Limb (tissue), 2 donors: ENCODE results near the gene COPG2.

Source experiments
- DNase-seq, 2 donors: peaks; one replicate each; pipeline ENCODE4 v3.0.0-alpha.2; 2016; ENCODE audit errors: extremely low spot score in 2 of 2

The COPG2 gene

GRCh38 chr7:130476297-130477150, 192.0 kb downstream of the COPG2 start:
- DNase-seq, result no peak

- no peak for DNase-seq
Measured at GRCh38 chr7:130475776-130476175, 192.8 kb downstream of the COPG2 start.

GRCh38 chr7:130473876-130474275, 194.7 kb downstream of the COPG2 start:
- no peak for DNase-seq

- no peak for DNase-seq
Measured at GRCh38 chr7:130473289-130473688, 195.3 kb downstream of the COPG2 start.

GRCh38 chr7:130471974-130472373, 196.6 kb downstream of the COPG2 start:
- no peak for DNase-seq

- DNase-seq, result no peak
Measured at GRCh38 chr7:130468612-130469011, 199.9 kb downstream of the COPG2 start.

GRCh38 chr7:130463553-130464434, 204.8 kb downstream of the COPG2 start:
- DNase-seq, result no peak

GRCh38 chr7:130461272-130461671, 207.3 kb downstream of the COPG2 start:
- DNase-seq, result no peak

- DNase-seq, result no peak
Measured at GRCh38 chr7:130458257-130458656, 210.3 kb downstream of the COPG2 start.
